Lung (tissue), 12 donors: ENCODE measurements around the gene WDR3. TPM values are rescaled to one million over a fixed set of nuclear protein-coding genes. Genes with fewer than 3 reads are reported as not detected.

ENCODE experiments used
- ATAC-seq: fragments of 200-7000 bp; cut with Tn5 transposase; one replicate; pipeline ENCODE4 v1.9.1; 2020; ENCODE audit warnings: moderate number of reproducible peaks; ENCODE audit not compliant: insufficient read depth, low FRiP score
- DNase-seq, 3 donors: peaks; one replicate each; pipeline ENCODE4 v3.0.0-alpha.2; 2013 to 2017
- H3K27ac ChIP-seq, 2 donors: one replicate each; pipeline ENCODE4 v1.5.1; 2013; ENCODE audit warnings: mild to moderate bottlenecking in 2 of 2, moderate library complexity in 2 of 2, control low read depth in 1 of 2, inconsistent platforms in 1 of 2, low read depth in 1 of 2, low read length in 1 of 2
- H3K27me3 ChIP-seq, 3 donors: one replicate each; pipeline ENCODE4 v1.5.1; 2013; ENCODE audit warnings: low read length in 2 of 3; ENCODE audit not compliant: control insufficient read depth in 3 of 3, insufficient read depth in 3 of 3
- H3K36me3 ChIP-seq, 4 donors: one replicate each; pipeline ENCODE4 v1.5.1; 2013; ENCODE audit warnings: low read length in 4 of 4, mild to moderate bottlenecking in 1 of 4, moderate library complexity in 1 of 4; ENCODE audit not compliant: control insufficient read depth in 4 of 4, insufficient read depth in 4 of 4
- H3K4me1 ChIP-seq, 5 donors: one replicate each; pipeline ENCODE4 v1.5.1; 2013; ENCODE audit warnings: low read length in 5 of 5, mild to moderate bottlenecking in 2 of 5, moderate library complexity in 1 of 5; ENCODE audit not compliant: control insufficient read depth in 5 of 5, insufficient read depth in 5 of 5
- H3K4me3 ChIP-seq: one replicate; pipeline ENCODE4 v1.5.1; 2013; ENCODE audit warnings: mild to moderate bottlenecking, control low read depth, moderate library complexity
- H3K9ac ChIP-seq, 2 donors: one replicate each; pipeline ENCODE4 v1.5.1; 2013; ENCODE audit warnings: low read length in 2 of 2, control low read depth in 1 of 2; ENCODE audit not compliant: insufficient read depth in 1 of 2
- H3K9me3 ChIP-seq, 4 donors: one replicate each; pipeline ENCODE4 v1.5.1; 2013; ENCODE audit warnings: low read length in 3 of 4, mild to moderate bottlenecking in 1 of 4, moderate library complexity in 1 of 4; ENCODE audit not compliant: control insufficient read depth in 4 of 4, insufficient read depth in 3 of 4
- WGBS, 2 donors: extraction: QIAGEN DNeasy Blood & Tissue Kit; methylation state at CpG; one replicate each; pipeline ENCODE4 v1.1.7; 2013; 5-methylcytosine and 5-hydroxymethylcytosine counted together
- polyA plus RNA-seq, 2 donors: library from polyadenylated mRNA; stranded (reverse); fragments of 200-250 nt; gene quantifications; one replicate each; pipeline ENCODE4 v1.2.1, GENCODE V29; 2013
- total RNA-seq, 2 donors: library from RNA; depleted of rRNA in 1 of 2; stranded (reverse); fragments of >200 nt in 1 of 2; gene quantifications; one replicate each; pipeline ENCODE4 v1.2.1, GENCODE V29; 2014 to 2021
- TF ChIP-seq, protein P1 (sequence below): IDR thresholded peaks from 2 replicates; pipeline ENCODE4 v1.5.1; 2012; ENCODE audit warnings: mild to moderate bottlenecking; ENCODE audit errors: control extremely low read depth, extremely low read depth
- donor health status: control.
- donor health status: control.
- donor health status: Bipolar disorder and iron deficiency.
- donor health status: healthy.
- donor health status: DM: yes; HTN: yes; CAD: no.

Gene WDR3
- total and polyA plus RNA-seq, 4 donors: 2.8 to 19.8 (median 17.5) TPM

DNA sequence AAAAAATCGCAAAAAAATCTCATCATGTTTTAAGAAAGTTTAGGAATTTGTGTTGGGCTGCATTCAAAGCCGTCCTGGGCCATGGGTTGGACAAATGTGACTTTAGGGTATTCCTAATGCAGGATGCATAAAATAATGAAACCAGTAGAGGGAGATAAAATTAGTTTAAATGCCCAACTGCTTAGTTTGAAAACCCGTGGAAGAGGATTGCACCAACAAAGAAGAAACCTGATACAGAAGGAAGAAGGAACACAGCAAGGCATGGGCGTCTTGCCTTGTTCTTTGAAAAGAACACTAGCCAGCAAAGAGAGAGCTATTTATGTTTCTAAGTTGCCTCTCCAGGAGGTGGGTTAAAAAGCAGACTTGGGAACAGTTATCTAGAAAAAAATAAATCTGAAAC, 37.9 kb downstream of the WDR3 start:
- no peak overlapping the region for H3K4me3 ChIP-seq
- peak in 1 of 3 donors; percentile 41 for DNase-seq
- TF ChIP-seq, protein P1, sequence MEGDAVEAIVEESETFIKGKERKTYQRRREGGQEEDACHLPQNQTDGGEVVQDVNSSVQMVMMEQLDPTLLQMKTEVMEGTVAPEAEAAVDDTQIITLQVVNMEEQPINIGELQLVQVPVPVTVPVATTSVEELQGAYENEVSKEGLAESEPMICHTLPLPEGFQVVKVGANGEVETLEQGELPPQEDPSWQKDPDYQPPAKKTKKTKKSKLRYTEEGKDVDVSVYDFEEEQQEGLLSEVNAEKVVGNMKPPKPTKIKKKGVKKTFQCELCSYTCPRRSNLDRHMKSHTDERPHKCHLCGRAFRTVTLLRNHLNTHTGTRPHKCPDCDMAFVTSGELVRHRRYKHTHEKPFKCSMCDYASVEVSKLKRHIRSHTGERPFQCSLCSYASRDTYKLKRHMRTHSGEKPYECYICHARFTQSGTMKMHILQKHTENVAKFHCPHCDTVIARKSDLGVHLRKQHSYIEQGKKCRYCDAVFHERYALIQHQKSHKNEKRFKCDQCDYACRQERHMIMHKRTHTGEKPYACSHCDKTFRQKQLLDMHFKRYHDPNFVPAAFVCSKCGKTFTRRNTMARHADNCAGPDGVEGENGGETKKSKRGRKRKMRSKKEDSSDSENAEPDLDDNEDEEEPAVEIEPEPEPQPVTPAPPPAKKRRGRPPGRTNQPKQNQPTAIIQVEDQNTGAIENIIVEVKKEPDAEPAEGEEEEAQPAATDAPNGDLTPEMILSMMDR: no peak
- H3K9me3 ChIP-seq: no peaks in the 10 kb centered on the region
- H3K27ac ChIP-seq: no peak overlapping the region
- H3K9ac ChIP-seq: no peak overlapping the region
- peaks cover 0 to 6% (median 0%) of the 10 kb centered on the region in 5 donors for H3K4me1 ChIP-seq
- no peaks in the 10 kb centered on the region for H3K27me3 ChIP-seq
- H3K36me3 ChIP-seq: peaks cover 0 to 6% (median 2%) of the 10 kb centered on the region in 4 donors
- WGBS, 2 donors: 51 to 52% methylated on average over 4 of the region's 4 CpGs
- no peak for ATAC-seq

DNA sequence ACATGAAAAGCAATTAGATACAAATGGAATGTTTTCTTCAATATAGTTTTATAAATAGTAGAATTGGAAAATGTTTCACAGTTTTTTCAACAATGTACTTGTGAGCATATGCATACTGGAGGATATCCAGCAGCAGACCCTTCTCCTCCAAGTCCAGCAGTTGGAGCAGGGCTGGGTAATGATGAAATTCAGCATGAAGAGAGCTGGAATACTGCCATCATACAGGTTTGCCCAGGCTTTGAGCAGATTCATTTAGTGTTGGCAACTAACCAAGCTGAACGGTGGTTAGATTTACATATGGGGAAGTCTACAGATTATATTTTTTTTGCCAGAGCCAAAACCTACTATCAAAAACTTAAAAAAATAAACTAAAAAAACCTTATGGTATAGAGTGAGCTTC, 38.3 kb downstream of the WDR3 start:
- ATAC-seq (no peak), DNase-seq (peak; percentile 24 to 83 (median 59))
- WGBS, 2 donors: 3% methylated on average over 1 of the region's 1 CpG
- Histone ChIP-seq H3K4me1 (peaks cover 0 to 6% (median 0%) of the 10 kb centered on the region in 5 donors), H3K9ac (no peak overlapping the region), H3K27me3 (no peaks in the 10 kb centered on the region), H3K27ac (no peak overlapping the region), H3K36me3 (peaks cover 0 to 2% (median under 1%) of the 10 kb centered on the region in 4 donors), H3K4me3 (no peak overlapping the region), H3K9me3 (no peaks in the 10 kb centered on the region)
- TF ChIP-seq, protein P1: no peak

DNA sequence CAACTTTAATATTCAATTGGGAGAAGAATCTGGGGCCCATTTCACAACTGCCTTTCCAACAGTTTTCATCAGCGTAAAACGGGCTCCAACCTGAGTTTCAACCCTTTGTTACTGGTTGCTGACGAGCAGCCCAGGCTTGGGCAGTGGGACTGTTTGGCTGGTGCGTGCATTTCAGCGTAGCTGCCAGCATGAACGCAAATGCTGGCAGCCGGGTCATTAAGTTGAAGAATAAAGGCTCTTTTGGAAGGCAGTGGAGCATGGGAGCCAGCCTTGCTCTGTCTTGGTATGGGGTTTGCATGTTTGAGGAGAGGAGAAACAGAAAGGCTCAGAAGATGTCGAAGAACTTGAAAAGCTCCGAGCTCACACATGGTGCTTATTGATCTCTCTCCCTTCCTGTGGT, 40.7 kb downstream of the WDR3 start:
- 91 to 95% methylated on average over 9 of the region's 9 CpGs for WGBS, 2 donors
- H3K27ac ChIP-seq: no peak overlapping the region

More for the DNA sequence above, 40.7 kb downstream of the WDR3 start:
- DNase-seq: no peak
- H3K27me3 ChIP-seq: no peaks in the 10 kb centered on the region
- no peaks in the 10 kb centered on the region for H3K9me3 ChIP-seq
- peaks cover 0 to 6% (median 0%) of the 10 kb centered on the region in 5 donors for H3K4me1 ChIP-seq
- no peak for ATAC-seq
- H3K9ac ChIP-seq: no peak overlapping the region
- H3K4me3 ChIP-seq: no peak overlapping the region
- no peaks in the 10 kb centered on the region for H3K36me3 ChIP-seq
- TF ChIP-seq, protein P1: no peak
